ENCODE measurements around the gene SV2C. TPM values are rescaled to one million over a fixed set of nuclear protein-coding genes. Genes with fewer than 3 reads are reported as not detected.
"Not testable (repeated sequence)": the region's sequence is repeated elsewhere in the genome, so short reads cannot be mapped to it uniquely, and the experiment has no call there.

The SV2C gene
- total RNA-seq, 1 donor from 2014 or later: not detected

DNA sequence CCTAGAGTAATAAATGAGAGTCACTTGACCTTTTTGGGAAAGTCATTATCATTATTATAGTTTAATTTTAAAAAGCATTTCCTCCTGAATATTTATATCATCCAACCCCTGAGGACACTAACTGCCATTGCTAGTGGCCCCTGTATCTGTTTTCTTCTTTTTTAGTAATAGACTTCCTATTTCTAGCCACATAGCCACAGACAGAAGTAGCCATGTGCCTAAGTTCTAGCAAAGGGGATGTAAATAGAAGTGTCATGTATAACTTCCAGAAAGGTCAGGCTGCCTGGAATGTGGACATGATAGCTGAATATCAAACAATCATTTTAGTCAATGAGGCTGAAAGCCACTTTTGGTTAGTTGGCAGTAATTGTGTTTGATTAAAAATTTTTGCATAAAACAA lies 282.4 kb downstream of the SV2C start:
- DNase-seq (ENCODE audit: low read depth): no peak
- TF ChIP-seq, protein P1, sequence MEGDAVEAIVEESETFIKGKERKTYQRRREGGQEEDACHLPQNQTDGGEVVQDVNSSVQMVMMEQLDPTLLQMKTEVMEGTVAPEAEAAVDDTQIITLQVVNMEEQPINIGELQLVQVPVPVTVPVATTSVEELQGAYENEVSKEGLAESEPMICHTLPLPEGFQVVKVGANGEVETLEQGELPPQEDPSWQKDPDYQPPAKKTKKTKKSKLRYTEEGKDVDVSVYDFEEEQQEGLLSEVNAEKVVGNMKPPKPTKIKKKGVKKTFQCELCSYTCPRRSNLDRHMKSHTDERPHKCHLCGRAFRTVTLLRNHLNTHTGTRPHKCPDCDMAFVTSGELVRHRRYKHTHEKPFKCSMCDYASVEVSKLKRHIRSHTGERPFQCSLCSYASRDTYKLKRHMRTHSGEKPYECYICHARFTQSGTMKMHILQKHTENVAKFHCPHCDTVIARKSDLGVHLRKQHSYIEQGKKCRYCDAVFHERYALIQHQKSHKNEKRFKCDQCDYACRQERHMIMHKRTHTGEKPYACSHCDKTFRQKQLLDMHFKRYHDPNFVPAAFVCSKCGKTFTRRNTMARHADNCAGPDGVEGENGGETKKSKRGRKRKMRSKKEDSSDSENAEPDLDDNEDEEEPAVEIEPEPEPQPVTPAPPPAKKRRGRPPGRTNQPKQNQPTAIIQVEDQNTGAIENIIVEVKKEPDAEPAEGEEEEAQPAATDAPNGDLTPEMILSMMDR (conservative IDR thresholded peaks at IDR 0.05; ENCODE audit: low read depth, low read length): no peak
- H3K4me3 ChIP-seq (ENCODE audit: low read depth, low read length): no peak overlapping the region

DNA sequence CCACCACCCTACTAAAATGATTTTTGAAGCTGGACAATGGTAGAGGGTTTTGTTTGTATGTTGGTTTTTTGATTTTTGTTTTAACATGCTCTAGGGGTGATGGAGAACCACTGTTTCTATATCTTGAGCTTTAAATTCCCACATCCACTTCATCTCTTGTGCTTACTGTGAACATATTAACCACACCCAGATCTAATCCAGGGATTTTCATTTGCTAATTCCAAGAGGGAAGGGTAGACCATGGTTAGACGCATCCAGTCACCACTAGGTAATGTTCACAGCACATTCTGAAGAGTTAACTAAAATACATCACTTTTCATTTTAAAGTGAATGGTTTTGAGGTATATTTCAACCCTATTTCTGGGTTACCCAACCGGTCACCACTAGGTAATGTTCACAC lies 283.4 kb downstream of the SV2C start:
- TF ChIP-seq, protein P1 (conservative IDR thresholded peaks at IDR 0.05; ENCODE audit: low read depth, low read length): no peak
- no peak for DNase-seq (ENCODE audit: low read depth)
- H3K4me3 ChIP-seq (ENCODE audit: low read depth, low read length): no peak overlapping the region

DNA sequence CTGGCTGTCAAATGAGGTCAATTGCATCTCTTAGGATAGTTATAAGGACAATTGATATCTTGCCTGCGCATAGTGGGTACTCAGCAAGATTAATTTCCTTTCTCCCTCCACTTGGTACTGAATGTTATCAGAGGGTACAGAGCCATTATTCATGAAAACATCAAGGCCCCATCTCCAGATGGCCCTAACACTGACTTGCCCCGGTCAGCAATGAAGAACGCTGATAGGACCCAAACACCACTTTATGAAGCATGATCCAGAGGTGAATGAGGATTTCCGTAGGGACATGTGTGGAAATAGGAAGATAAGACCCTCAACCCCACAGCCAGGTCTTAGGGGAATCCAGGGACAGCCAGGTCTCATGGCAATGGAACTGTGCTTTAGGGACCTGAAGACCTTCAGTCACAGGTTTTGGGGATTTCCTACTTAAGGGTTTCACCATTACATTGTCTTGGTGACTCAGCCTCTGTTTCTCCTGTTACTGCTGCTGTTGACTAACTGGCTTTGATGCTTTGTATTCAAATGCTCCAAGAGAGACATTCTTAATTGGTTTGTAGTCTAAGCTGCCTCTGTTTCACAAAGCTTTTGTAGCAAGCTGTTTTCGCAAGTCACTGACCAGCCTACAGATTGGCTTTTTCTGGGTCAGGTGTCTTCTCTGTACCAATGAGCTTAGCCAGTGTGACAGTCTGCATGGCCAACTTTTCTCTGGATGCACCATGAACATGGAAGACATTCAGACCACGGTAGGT lies 284.6 kb downstream of the SV2C start:
- H3K4me3 ChIP-seq (ENCODE audit: low read depth, low read length): no peak overlapping the region
- peak; percentile 75 for DNase-seq (ENCODE audit: low read depth)
- TF ChIP-seq, protein P1 (conservative IDR thresholded peaks at IDR 0.05; ENCODE audit: low read depth, low read length): no peak

DNA sequence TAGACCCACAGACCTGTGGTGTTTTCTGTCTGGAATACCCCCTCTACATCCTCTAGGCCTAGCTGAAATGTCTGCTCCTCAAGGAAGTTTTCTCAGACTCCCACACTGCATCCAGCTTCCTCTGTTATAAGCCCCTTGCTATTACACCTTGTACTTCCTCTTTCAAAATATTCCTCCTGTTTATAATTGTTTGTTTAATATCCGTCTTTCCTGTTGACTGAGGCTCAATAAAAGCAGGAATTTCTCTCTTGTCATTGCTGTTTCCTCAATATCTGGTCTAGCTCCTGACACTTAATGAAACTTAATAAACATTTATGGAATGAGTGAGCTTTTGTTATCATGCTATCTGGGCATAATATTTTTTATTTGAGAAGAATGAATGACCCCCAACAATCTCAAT lies 285.8 kb downstream of the SV2C start:
- no peak overlapping the region for H3K4me3 ChIP-seq (ENCODE audit: low read depth, low read length)
- no peak for DNase-seq (ENCODE audit: low read depth)
- TF ChIP-seq, protein P1 (conservative IDR thresholded peaks at IDR 0.05; ENCODE audit: low read depth, low read length): no peak

DNA sequence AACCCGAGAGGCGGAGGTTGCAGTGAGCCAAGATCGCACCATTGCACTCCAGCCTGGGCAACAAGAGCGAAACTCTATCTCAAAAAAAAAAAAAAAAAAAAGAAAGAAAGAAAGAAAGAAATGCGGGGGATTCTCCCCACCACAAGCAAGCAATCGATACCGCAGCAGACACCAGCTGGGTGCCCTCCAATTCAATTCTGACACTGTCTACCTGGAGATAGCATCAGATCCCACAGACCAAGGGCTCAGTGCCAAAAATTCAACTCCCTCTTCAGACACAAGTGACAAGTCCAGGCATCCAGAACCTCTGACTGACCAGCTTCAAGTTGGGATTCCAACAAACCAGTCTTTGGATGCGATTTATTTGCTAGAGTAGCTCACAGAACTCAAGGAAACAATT lies 286.5 kb downstream of the SV2C start:
- DNase-seq (ENCODE audit: low read depth): not testable (repeated sequence)

DNA sequence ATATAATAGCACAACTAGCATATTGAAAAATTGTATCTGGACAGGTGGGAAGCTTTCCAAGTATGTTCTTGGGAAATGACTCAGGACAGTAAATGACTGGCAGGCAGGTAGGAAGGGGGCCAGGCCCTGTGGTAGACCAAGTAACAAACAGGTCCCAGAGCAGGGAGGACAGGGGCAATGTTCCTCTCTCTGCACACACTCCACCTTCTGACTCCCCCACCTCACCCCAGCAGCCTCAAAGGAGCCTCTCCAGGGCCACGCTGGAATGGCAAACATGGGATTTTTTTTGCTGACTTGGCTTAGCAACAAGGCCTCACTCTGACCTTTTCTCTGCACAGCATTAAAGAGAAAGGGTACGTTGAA lies 288.8 kb downstream of the SV2C start:
- DNase-seq (ENCODE audit: low read depth): no peak
- TF ChIP-seq, protein P1 (conservative IDR thresholded peaks at IDR 0.05; ENCODE audit: low read depth, low read length): no peak
- H3K4me3 ChIP-seq (ENCODE audit: low read depth, low read length): no peak overlapping the region

More for the DNA sequence above, 286.5 kb downstream of the SV2C start:
- H3K4me3 ChIP-seq (ENCODE audit: low read depth, low read length): not testable (repeated sequence)

DNA sequence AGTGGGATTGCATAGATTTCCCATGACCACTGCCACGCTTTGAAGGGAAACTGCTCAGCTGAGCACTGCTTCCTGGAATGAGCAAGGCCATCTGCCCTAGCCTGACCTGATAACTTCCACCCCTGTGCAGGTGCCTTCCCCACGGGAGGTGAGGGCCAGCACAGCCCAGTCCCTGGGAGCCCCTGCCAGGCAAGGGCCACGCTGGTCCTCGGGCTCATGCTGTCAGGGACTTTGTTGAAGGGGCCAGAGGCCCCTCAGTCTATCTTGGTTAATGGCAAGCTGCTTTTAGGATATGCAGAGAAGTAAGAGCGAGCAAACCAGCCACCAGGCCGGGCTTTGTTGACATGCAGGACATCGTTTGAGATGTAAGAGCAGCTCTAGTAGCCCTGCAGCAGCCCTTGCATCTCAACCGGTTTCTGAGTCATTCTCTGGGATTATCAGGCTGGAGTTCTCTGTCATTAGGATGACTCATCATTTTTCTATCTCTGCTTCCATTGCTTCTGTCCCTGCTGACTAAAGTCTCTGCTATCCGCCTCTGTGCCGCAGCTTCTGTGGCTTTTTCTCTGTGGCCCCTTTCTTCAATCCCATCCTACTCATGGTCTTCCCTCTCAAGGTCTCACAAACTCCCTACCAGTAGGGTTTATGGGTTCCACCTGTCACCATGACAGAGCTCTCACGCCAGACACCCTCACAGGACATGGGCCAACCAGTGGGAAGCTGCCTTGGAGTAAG lies 289.3 kb downstream of the SV2C start:
- TF ChIP-seq, protein P1 (conservative IDR thresholded peaks at IDR 0.05; ENCODE audit: low read depth, low read length): no peak
- peak; percentile 44 for DNase-seq (ENCODE audit: low read depth)
- H3K4me3 ChIP-seq (ENCODE audit: low read depth, low read length): no peak overlapping the region
